ENCODE measurements around the gene RPL19. TPM values are rescaled to one million over a fixed set of nuclear protein-coding genes. Genes with fewer than 3 reads are reported as not detected.

The RPL19 gene
- total and polyA plus RNA-seq, 3 donors from 2014 or later: 954 to 1,741 (median 1,719) TPM

- 91 to 92% methylated on average over 5 of the region's 5 CpGs for WGBS, 2 donors
- TF ChIP-seq POLR2A (IDR thresholded peaks at IDR 0.05): no peak
- no peak for TF ChIP-seq CTCF (IDR thresholded peaks at IDR 0.05)
- intact Hi-C loops (cut with DNase I; ENCODE audit: low total_unique reads): no loop called here
- Histone ChIP-seq H3K4me1 (no peaks in the 10 kb centered on the region), H3K27me3 (no peaks in the 10 kb centered on the region), H3K36me3 (ENCODE audit: low read depth, missing control alignments) (no peaks in the 10 kb centered on the region), H3K27ac (no peak overlapping the region), H3K4me3 (no peak overlapping the region), H3K9me3 (no peaks in the 10 kb centered on the region)
- DNase-seq: no peak
These were observed 17.0 kb upstream of the RPL19 start for GRCh38 chr17:39183045-39183444.

GRCh38 chr17:39183720-39184119 is 16.4 kb upstream of the RPL19 start:
- no peaks in the 10 kb centered on the region for H3K9me3 ChIP-seq
- no peak for DNase-seq
- H3K4me3 ChIP-seq: no peak overlapping the region
- H3K36me3 ChIP-seq (ENCODE audit: low read depth, missing control alignments): no peaks in the 10 kb centered on the region
- H3K27me3 ChIP-seq: no peaks in the 10 kb centered on the region
- H3K27ac ChIP-seq: no peak overlapping the region
- WGBS, 2 donors: 83 to 90% methylated on average over 10 of the region's 10 CpGs
- intact Hi-C loops (cut with DNase I; ENCODE audit: low total_unique reads): no loop called here
- H3K4me1 ChIP-seq: no peaks in the 10 kb centered on the region
- no peak for TF ChIP-seq POLR2A (IDR thresholded peaks at IDR 0.05)
- TF ChIP-seq CTCF (IDR thresholded peaks at IDR 0.05): no peak

- H3K4me3 ChIP-seq: no peak overlapping the region
- no peaks in the 10 kb centered on the region for H3K36me3 ChIP-seq (ENCODE audit: low read depth, missing control alignments)
- 92 to 93% methylated on average over 4 to 15 of the region's 15 CpGs for WGBS, 2 donors
These were observed 13.5 kb upstream of the RPL19 start for GRCh38 chr17:39186481-39187002.

GRCh38 chr17:39187152-39187830 is 12.8 kb upstream of the RPL19 start:
- H3K9me3 ChIP-seq: no peaks in the 10 kb centered on the region
- intact Hi-C loops (cut with DNase I; ENCODE audit: low total_unique reads): no loop called here
- no peaks in the 10 kb centered on the region for H3K27me3 ChIP-seq
- no peak overlapping the region for H3K27ac ChIP-seq
- no peak for TF ChIP-seq POLR2A (IDR thresholded peaks at IDR 0.05)
- TF ChIP-seq CTCF (IDR thresholded peaks at IDR 0.05): no peak
- WGBS, 2 donors: 95 to 96% methylated on average over 9 of the region's 9 CpGs
- DNase-seq: no peak
- no peaks in the 10 kb centered on the region for H3K36me3 ChIP-seq (ENCODE audit: low read depth, missing control alignments)
- peaks cover 5% of the 10 kb centered on the region for H3K4me1 ChIP-seq
- no peak overlapping the region for H3K4me3 ChIP-seq

More at GRCh38 chr17:39186481-39187002, 13.5 kb upstream of the RPL19 start:
- H3K27ac ChIP-seq: no peak overlapping the region
- DNase-seq: no peak
- H3K9me3 ChIP-seq: no peaks in the 10 kb centered on the region
- no peaks in the 10 kb centered on the region for H3K4me1 ChIP-seq
- TF ChIP-seq POLR2A (IDR thresholded peaks at IDR 0.05): no peak
- intact Hi-C loops (cut with DNase I; ENCODE audit: low total_unique reads): no loop called here
- no peaks in the 10 kb centered on the region for H3K27me3 ChIP-seq

- WGBS, 2 donors: 66 to 80% methylated on average over 5 to 9 of the region's 9 CpGs
- Histone ChIP-seq H3K36me3 (ENCODE audit: low read depth, missing control alignments) (no peaks in the 10 kb centered on the region), H3K27me3 (no peaks in the 10 kb centered on the region), H3K27ac (no peak overlapping the region), H3K9me3 (no peaks in the 10 kb centered on the region), H3K4me1 (peaks cover 29% of the 10 kb centered on the region), H3K4me3 (no peak overlapping the region)
- intact Hi-C loops (cut with DNase I; ENCODE audit: low total_unique reads): no loop called here
- peak; percentile 46 for DNase-seq
- TF ChIP-seq CTCF (IDR thresholded peaks at IDR 0.05) (no peak), POLR2A (IDR thresholded peaks at IDR 0.05) (no peak)
These were observed 8.2 kb upstream of the RPL19 start for GRCh38 chr17:39191750-39192510.

Data from testis (tissue), 3 donors.